WTC11 (cell line): ENCODE results near the gene ARMC6.

Experiments used
- CTCF ChIP-seq: fragments of 200-600 bp; IDR thresholded peaks from 2 replicates; pipeline ENCODE4 v1.8.0; 2022; ENCODE audit warnings: antibody characterized with exemption
- MAX ChIP-seq: sonication (generic); formaldehyde crosslinking; IDR thresholded peaks from 2 replicates; pipeline ENCODE4 v1.8.0; 2022; ENCODE audit warnings: mild to moderate bottlenecking, missing genetic modification reagents
- TF ChIP-seq, protein P1 (sequence below): fragments of 250-450 bp; sonication (Bioruptor Pico); conservative IDR thresholded peaks from 2 replicates; pipeline ENCODE4 v1.9.0; 2021; ENCODE audit warnings: mild to moderate bottlenecking

- TF ChIP-seq CTCF, result no peak
- no peak for TF ChIP-seq MAX (CRISPR knock-in tag)
- TF ChIP-seq, protein P1, sequence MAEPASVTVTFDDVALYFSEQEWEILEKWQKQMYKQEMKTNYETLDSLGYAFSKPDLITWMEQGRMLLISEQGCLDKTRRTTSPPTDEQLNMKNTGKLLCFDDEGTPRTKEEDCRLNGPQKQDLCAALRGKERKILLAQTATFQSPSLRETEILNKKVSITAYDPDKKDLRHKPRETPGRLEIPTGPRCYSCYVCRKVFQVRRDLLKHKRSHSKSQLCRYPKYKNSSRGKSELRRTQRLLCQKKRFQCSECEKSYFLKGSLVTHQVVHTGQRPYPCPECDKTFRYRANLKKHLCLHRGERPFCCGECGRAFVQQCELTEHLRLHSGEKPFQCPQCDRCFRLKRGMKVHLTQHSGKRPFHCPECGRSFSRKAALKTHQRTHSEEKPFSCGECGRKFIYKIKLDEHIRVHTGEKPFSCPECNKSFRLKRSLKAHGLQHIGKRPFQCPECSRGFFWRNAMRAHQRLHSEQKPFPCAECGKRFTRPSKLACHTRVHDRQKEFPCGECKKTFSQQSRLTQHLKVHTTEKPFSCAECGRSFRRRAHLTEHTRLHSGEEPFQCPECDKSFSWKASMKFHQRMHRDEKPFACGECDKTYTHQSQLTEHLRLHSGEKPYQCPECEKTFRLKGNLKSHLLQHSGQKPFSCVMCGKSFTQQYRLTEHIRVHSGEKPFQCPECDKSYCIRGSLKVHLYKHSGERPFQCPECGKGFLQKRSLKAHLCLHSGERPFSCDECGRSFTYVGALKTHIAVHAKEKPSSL, result no peak
Observed at GRCh38 chr19:19081642-19082151, 48.3 kb downstream of the ARMC6 start.
